Fibroblast of lung (primary cell): Measurements from ENCODE around the gene RIOK3. TPM values are rescaled to one million over a fixed set of nuclear protein-coding genes. Genes with fewer than 3 reads are reported as not detected.

Experiments
- DNase-seq, 2 donors: peaks; one replicate each; pipeline versions ENCODE4 v3.0.0 to v3.0.0-alpha.2; 2010; ENCODE audit warnings: low read depth in 2 of 2
- H2AFZ ChIP-seq: 2 replicates; pipeline ENCODE4 v1.5.1; 2012; ENCODE audit warnings: low read length, control low read depth, inconsistent platforms
- H3K27ac ChIP-seq: 2 replicates; pipeline ENCODE4 v1.5.1; 2011; ENCODE audit warnings: low read length, control low read depth; ENCODE audit not compliant: insufficient read depth
- H3K27me3 ChIP-seq: 2 replicates; pipeline ENCODE4 v1.5.1; 2011; ENCODE audit warnings: mild to moderate bottlenecking, low read length; ENCODE audit not compliant: control insufficient read depth, insufficient read depth
- H3K36me3 ChIP-seq: 2 replicates; pipeline ENCODE4 v1.5.1; 2011; ENCODE audit warnings: low read length; ENCODE audit not compliant: control insufficient read depth, insufficient read depth
- H3K4me1 ChIP-seq: 2 replicates; pipeline ENCODE4 v1.5.1; 2011; ENCODE audit warnings: low read length; ENCODE audit not compliant: control insufficient read depth, insufficient read depth; ENCODE audit errors: extremely low read depth
- H3K4me2 ChIP-seq: 2 replicates; pipeline ENCODE4 v1.5.1; 2011; ENCODE audit warnings: low read length, control low read depth; ENCODE audit not compliant: insufficient read depth; ENCODE audit errors: extremely low read depth
- H3K4me3 ChIP-seq, 4 experiments: fragments of 200-600 bp in 1 of 4; sonication (generic) in 1 of 4; replicated peaks in 1 of 4; 2 replicates each; pipeline ENCODE4 v1.5.1; 2011 to 2016; ENCODE audit warnings: low read length in 4 of 4, low read depth in 3 of 4, mild to moderate bottlenecking in 3 of 4, control low read depth in 2 of 4, inconsistent platforms in 1 of 4, mixed read lengths in 1 of 4; ENCODE audit not compliant: insufficient read depth in 1 of 4; ENCODE audit errors: control extremely low read depth in 1 of 4
- H3K79me2 ChIP-seq: 2 replicates; pipeline ENCODE4 v1.5.1; 2012; ENCODE audit warnings: mild to moderate bottlenecking, low read length, inconsistent platforms; ENCODE audit not compliant: control insufficient read depth, insufficient read depth
- H3K9ac ChIP-seq: 2 replicates; pipeline ENCODE4 v1.5.1; 2011; ENCODE audit warnings: mild to moderate bottlenecking, low read length, control low read depth; ENCODE audit not compliant: insufficient read depth
- H3K9me3 ChIP-seq: 2 replicates; pipeline ENCODE4 v1.5.1; 2012; ENCODE audit warnings: low read depth, low read length; ENCODE audit not compliant: control insufficient read depth, insufficient read depth
- H4K20me1 ChIP-seq: 2 replicates; pipeline ENCODE4 v1.5.1; 2011; ENCODE audit warnings: low read length; ENCODE audit not compliant: control insufficient read depth, insufficient read depth; ENCODE audit errors: extremely low read depth
- EZH2 ChIP-seq: IDR thresholded peaks from 2 replicates; pipeline ENCODE4 v1.5.1; 2012; ENCODE audit warnings: low read length, control low read depth, mild to moderate bottlenecking; ENCODE audit errors: missing control alignments
- polyA plus RNA-seq, 2 donors: library from polyadenylated mRNA; depleted of rRNA in 1 of 2; stranded (reverse) in 1 of 2; unstranded in 1 of 2; fragments of >200 nt; gene quantifications; 2 replicates each; pipeline ENCODE4 v1.2.1, GENCODE V29; 2011 to 2012; ENCODE audit warnings: missing spikeins in 1 of 2
- total RNA-seq: library from RNA; depleted of rRNA; stranded (reverse); fragments of >200 nt; gene quantifications from 2 replicates; pipeline ENCODE4 v1.2.1, GENCODE V29; 2014
- TF ChIP-seq, protein P1 (sequence below), 2 donors: IDR thresholded peaks in 1 of 2; conservative IDR thresholded peaks in 1 of 2; 1 replicate in 1 of 2; 2 replicates in 1 of 2; pipeline ENCODE4 v1.5.1; 2011 to 2012; ENCODE audit warnings: low read length in 2 of 2, control low read depth in 1 of 2, inconsistent platforms in 1 of 2, low read depth in 1 of 2, mild to moderate bottlenecking in 1 of 2

RIOK3 gene
- total and polyA plus RNA-seq, 2 donors (not counting 1 experiment from before 2014, with no cell fraction given) = 48.4 to 78.8 TPM

- Histone ChIP-seq H3K4me1 (peaks cover 6% of the 10 kb centered on the region), H3K9me3 (no peaks in the 10 kb centered on the region), H3K36me3 (peaks cover 23% of the 10 kb centered on the region), H3K4me2 (no peak overlapping the region), H3K27me3 (no peaks in the 10 kb centered on the region), H3K79me2 (no peaks in the 10 kb centered on the region), H3K27ac (no peak overlapping the region), H2AFZ (no peak overlapping the region), H4K20me1 (no peaks in the 10 kb centered on the region), H3K9ac (no peak overlapping the region), H3K4me3 (no peak overlapping the region)
- peak; percentile 16 to 69 for DNase-seq
- TF ChIP-seq, protein P1, sequence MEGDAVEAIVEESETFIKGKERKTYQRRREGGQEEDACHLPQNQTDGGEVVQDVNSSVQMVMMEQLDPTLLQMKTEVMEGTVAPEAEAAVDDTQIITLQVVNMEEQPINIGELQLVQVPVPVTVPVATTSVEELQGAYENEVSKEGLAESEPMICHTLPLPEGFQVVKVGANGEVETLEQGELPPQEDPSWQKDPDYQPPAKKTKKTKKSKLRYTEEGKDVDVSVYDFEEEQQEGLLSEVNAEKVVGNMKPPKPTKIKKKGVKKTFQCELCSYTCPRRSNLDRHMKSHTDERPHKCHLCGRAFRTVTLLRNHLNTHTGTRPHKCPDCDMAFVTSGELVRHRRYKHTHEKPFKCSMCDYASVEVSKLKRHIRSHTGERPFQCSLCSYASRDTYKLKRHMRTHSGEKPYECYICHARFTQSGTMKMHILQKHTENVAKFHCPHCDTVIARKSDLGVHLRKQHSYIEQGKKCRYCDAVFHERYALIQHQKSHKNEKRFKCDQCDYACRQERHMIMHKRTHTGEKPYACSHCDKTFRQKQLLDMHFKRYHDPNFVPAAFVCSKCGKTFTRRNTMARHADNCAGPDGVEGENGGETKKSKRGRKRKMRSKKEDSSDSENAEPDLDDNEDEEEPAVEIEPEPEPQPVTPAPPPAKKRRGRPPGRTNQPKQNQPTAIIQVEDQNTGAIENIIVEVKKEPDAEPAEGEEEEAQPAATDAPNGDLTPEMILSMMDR (conservative IDR thresholded peaks at IDR 0.05 in 1 of 2, IDR thresholded peaks at IDR 0.05 in 1 of 2; ENCODE audit: low read depth in 1 of 2, low read length in 2 of 2) = no peak
- no peak for TF ChIP-seq EZH2
Measured at GRCh38 chr18:23529604-23530003, 76.5 kb downstream of the RIOK3 start.

DNA sequence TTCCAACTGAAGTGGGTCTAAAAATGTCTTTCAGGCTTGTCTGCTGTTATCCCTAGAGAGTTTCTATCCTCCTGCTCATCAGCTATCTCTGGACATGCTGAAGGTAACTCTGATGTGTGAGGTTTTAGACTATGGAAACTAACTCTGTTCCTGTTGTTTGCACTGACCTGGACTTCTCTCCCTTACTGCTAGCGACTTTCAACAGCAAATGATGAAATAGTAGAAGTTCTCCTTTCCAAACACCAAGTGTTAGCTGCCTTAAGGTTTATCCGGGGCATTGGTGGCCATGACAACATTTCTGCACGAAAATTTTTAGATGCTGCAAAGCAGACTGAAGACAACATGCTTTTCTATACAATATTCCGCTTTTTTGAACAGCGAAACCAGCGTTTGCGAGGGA, 77.1 kb downstream of the RIOK3 start:
- Histone ChIP-seq H3K36me3 (peaks cover 25% of the 10 kb centered on the region), H2AFZ (no peak overlapping the region), H3K79me2 (no peaks in the 10 kb centered on the region), H3K4me3 (no peak overlapping the region), H3K4me2 (no peak overlapping the region), H3K9ac (no peak overlapping the region), H3K9me3 (no peaks in the 10 kb centered on the region), H3K27ac (no peak overlapping the region), H3K27me3 (no peaks in the 10 kb centered on the region), H3K4me1 (peaks cover 6% of the 10 kb centered on the region), H4K20me1 (no peaks in the 10 kb centered on the region)
- TF ChIP-seq EZH2 = no peak
- TF ChIP-seq, protein P1 (conservative IDR thresholded peaks at IDR 0.05 in 1 of 2, IDR thresholded peaks at IDR 0.05 in 1 of 2; ENCODE audit: low read depth in 1 of 2, low read length in 2 of 2) = peak in 1 of 2 donors; percentile 2
- DNase-seq = no peak

GRCh38 chr18:23531912-23532311, 78.8 kb downstream of the RIOK3 start:
- Histone ChIP-seq H3K4me3 (no peak overlapping the region), H3K27ac (no peak overlapping the region), H3K4me1 (peaks cover 6% of the 10 kb centered on the region), H3K79me2 (no peaks in the 10 kb centered on the region), H2AFZ (no peak overlapping the region), H3K9me3 (no peaks in the 10 kb centered on the region), H3K9ac (no peak overlapping the region), H3K36me3 (peaks cover 30% of the 10 kb centered on the region), H4K20me1 (no peaks in the 10 kb centered on the region), H3K27me3 (no peaks in the 10 kb centered on the region), H3K4me2 (no peak overlapping the region)
- TF ChIP-seq EZH2 = no peak
- TF ChIP-seq, protein P1 (conservative IDR thresholded peaks at IDR 0.05 in 1 of 2, IDR thresholded peaks at IDR 0.05 in 1 of 2; ENCODE audit: low read depth in 1 of 2, low read length in 2 of 2) = no peak
- DNase-seq = no peak

Other genes with a start within 250 kb of the RIOK3 start
- 22.1 and 29.6 TPM in 2 replicates for gene RMC1, start 50.2 kb downstream of the RIOK3 start, total RNA-seq
- gene RMC1, start 50.2 kb downstream of the RIOK3 start, polyA plus RNA-seq = 22.5 and 23.1 TPM in 2 replicates
- 129 and 204 TPM in 2 replicates for gene NPC1, start 133.2 kb downstream of the RIOK3 start, total RNA-seq
- 36.0 and 41.0 TPM in 2 replicates for gene NPC1, start 133.2 kb downstream of the RIOK3 start, polyA plus RNA-seq
- gene ANKRD29, start 209.6 kb downstream of the RIOK3 start, total RNA-seq = 4.1 and 6.9 TPM in 2 replicates
- gene ANKRD29, start 209.6 kb downstream of the RIOK3 start, polyA plus RNA-seq = 2.0 and 3.4 TPM in 2 replicates
- 8.5 and 13.2 TPM in 2 replicates for gene LAMA3, start 236.2 kb downstream of the RIOK3 start, total RNA-seq
- 0.75 and 1.9 TPM in 2 replicates for gene LAMA3, start 236.2 kb downstream of the RIOK3 start, polyA plus RNA-seq